H1 (cell line): ENCODE data around the gene PCED1B. TPM values are rescaled to one million over a fixed set of nuclear protein-coding genes. Genes with fewer than 3 reads are reported as not detected.

Experiments used
- CTCF ChIA-PET: fragments of 300-600 bp; sonication (Branson Sonifier 250); formaldehyde crosslinking; loops from one replicate; lab custom pipeline; 2021; ENCODE audit not compliant: partially characterized antibody; lab: Charles Lee
- POLR2A ChIA-PET: fragments of 300-600 bp; sonication (Branson Sonifier 250); formaldehyde crosslinking; loops from one replicate; lab custom pipeline; 2021; ENCODE audit warnings: inconsistent platforms; ENCODE audit not compliant: partially characterized antibody; lab: Charles Lee
- DNase-seq, 2 experiments: peaks; one replicate each; pipeline versions ENCODE4 v3.0.0 to v3.0.0-alpha.2; 2010 to 2022; ENCODE audit warnings: low spot score in 2 of 2, low read depth in 1 of 2, mixed read lengths in 1 of 2
- FAIRE-seq: peaks from 2 replicates; lab custom pipeline; 2011; peaks lifted over from hg19 to GRCh38; lab: Jason Lieb, UNC
- H2AFZ ChIP-seq: 2 replicates; pipeline ENCODE4 v1.8.1; 2012; ENCODE audit warnings: low read length, inconsistent platforms
- H2AK5ac ChIP-seq: 2 replicates; pipeline ENCODE4 v1.6.1; 2013; ENCODE audit warnings: low read depth, low read length
- H2BK120ac ChIP-seq: replicated peaks from 2 replicates; pipeline ENCODE3; 2013; ENCODE audit warnings: low read depth, low read length, inconsistent platforms
- H2BK12ac ChIP-seq: 2 replicates; pipeline ENCODE4 v1.6.1; 2013; ENCODE audit warnings: low read depth, low read length
- H2BK15ac ChIP-seq: 2 replicates; pipeline ENCODE4 v1.6.1; 2013; ENCODE audit warnings: low read length
- H2BK20ac ChIP-seq: 2 replicates; pipeline ENCODE4 v1.6.1; 2013; ENCODE audit warnings: low read length
- H2BK5ac ChIP-seq: 2 replicates; pipeline ENCODE4 v1.6.1; 2013; ENCODE audit warnings: low read depth, low read length
- H3K14ac ChIP-seq: 2 replicates; pipeline ENCODE4 v1.6.1; 2013; ENCODE audit warnings: inconsistent platforms; ENCODE audit not compliant: insufficient read length
- H3K18ac ChIP-seq: 2 replicates; pipeline ENCODE4 v1.6.1; 2013; ENCODE audit warnings: low read length; ENCODE audit errors: extremely low read depth
- H3K23ac ChIP-seq: 2 replicates; pipeline ENCODE4 v1.6.1; 2013; ENCODE audit warnings: inconsistent platforms; ENCODE audit not compliant: insufficient read length
- H3K23me2 ChIP-seq: 2 replicates; pipeline ENCODE4 v1.6.1; 2013; ENCODE audit warnings: low read depth, low read length
- H3K27ac ChIP-seq: 2 replicates; pipeline ENCODE4 v1.6.1; 2011; ENCODE audit warnings: low read depth, low read length, inconsistent platforms
- H3K27me3 ChIP-seq, 4 experiments: replicated peaks in 1 of 4; 1 replicate in 1 of 4; 2 replicates in 3 of 4; pipeline versions ENCODE4 v1.6.1 to v1.8.1; 2011 to 2013; ENCODE audit warnings: low read length in 3 of 4, mild to moderate bottlenecking in 3 of 4, inconsistent platforms in 2 of 4, mixed read lengths in 2 of 4, moderate library complexity in 1 of 4; ENCODE audit not compliant: control insufficient read depth in 3 of 4, insufficient read depth in 3 of 4; ENCODE audit errors: extremely low read depth in 1 of 4
- H3K36me3 ChIP-seq, 4 experiments: 2 replicates each; pipeline versions ENCODE4 v1.6.1 to v1.8.1; 2011 to 2013; ENCODE audit warnings: mild to moderate bottlenecking in 4 of 4, low read length in 3 of 4, moderate library complexity in 2 of 4, control low read depth in 1 of 4, inconsistent platforms in 1 of 4; ENCODE audit not compliant: insufficient read depth in 4 of 4, control insufficient read depth in 2 of 4
- H3K4ac ChIP-seq: replicated peaks from 2 replicates; pipeline ENCODE3; 2013; ENCODE audit warnings: low read length, low read depth, mixed read lengths, inconsistent platforms; ENCODE audit not compliant: insufficient read length
- H3K4me1 ChIP-seq, 4 experiments: replicated peaks in 1 of 4; 1 replicate in 1 of 4; 2 replicates in 3 of 4; pipeline versions ENCODE4 v1.6.1 to v1.8.1; 2011 to 2013; ENCODE audit warnings: low read length in 3 of 4, inconsistent platforms in 2 of 4, mixed read lengths in 1 of 4; ENCODE audit not compliant: insufficient read depth in 4 of 4, control insufficient read depth in 3 of 4
- H3K4me2 ChIP-seq, 2 experiments: 2 replicates each; pipeline versions ENCODE4 v1.6.1 to v1.8.1; 2011 to 2013; ENCODE audit warnings: low read depth in 2 of 2, low read length in 2 of 2, control low read depth in 1 of 2, inconsistent platforms in 1 of 2, mild to moderate bottlenecking in 1 of 2; ENCODE audit not compliant: insufficient read depth in 1 of 2
- H3K4me3 ChIP-seq, 4 experiments: fragments of 200-600, 300-600 bp in 1 of 4; sonication (generic), shearing (Covaris generic), sonication (Bioruptor Twin) in 1 of 4; 2 replicates each; pipeline versions ENCODE4 v1.5.1 to v1.8.1; 2011 to 2016; ENCODE audit warnings: low read length in 4 of 4, low read depth in 3 of 4, control low read depth in 2 of 4, inconsistent platforms in 2 of 4, mild to moderate bottlenecking in 2 of 4, mixed read lengths in 1 of 4, moderate library complexity in 1 of 4; ENCODE audit not compliant: insufficient read depth in 2 of 4; ENCODE audit errors: extremely low read depth in 1 of 4
- H3K56ac ChIP-seq: replicated peaks from 2 replicates; pipeline ENCODE3; 2013; ENCODE audit warnings: low read depth, mild to moderate bottlenecking, mixed read lengths, low read length, inconsistent platforms; ENCODE audit not compliant: insufficient read length
- H3K79me1 ChIP-seq: 2 replicates; pipeline ENCODE4 v1.6.1; 2013; ENCODE audit warnings: low read depth, low read length, control low read depth
- H3K79me2 ChIP-seq, 2 experiments: 2 replicates each; pipeline versions ENCODE4 v1.6.1 to v1.8.1; 2012 to 2013; ENCODE audit warnings: low read length in 2 of 2, mild to moderate bottlenecking in 2 of 2, inconsistent platforms in 1 of 2; ENCODE audit not compliant: insufficient read depth in 2 of 2, control insufficient read depth in 1 of 2
- H3K9ac ChIP-seq, 4 experiments: replicated peaks in 1 of 4; 1 replicate in 1 of 4; 2 replicates in 3 of 4; pipeline versions ENCODE4 v1.6.1 to v1.8.1; 2011 to 2013; ENCODE audit warnings: low read depth in 3 of 4, low read length in 3 of 4, control low read depth in 2 of 4, mild to moderate bottlenecking in 2 of 4, moderate library complexity in 2 of 4, inconsistent platforms in 1 of 4; ENCODE audit errors: extremely low read depth in 1 of 4
- H3K9me3 ChIP-seq, 2 experiments: 2 replicates each; pipeline versions ENCODE4 v1.6.1 to v1.8.1; 2012 to 2013; ENCODE audit warnings: mild to moderate bottlenecking in 2 of 2, moderate library complexity in 2 of 2, control low read depth in 1 of 2, inconsistent platforms in 1 of 2, low read depth in 1 of 2, low read length in 1 of 2, mixed read lengths in 1 of 2; ENCODE audit not compliant: insufficient read depth in 2 of 2
- H4K20me1 ChIP-seq, 2 experiments: replicated peaks in 1 of 2; 2 replicates each; pipeline versions ENCODE3 to v1.8.1; 2011 to 2013; ENCODE audit warnings: inconsistent platforms in 2 of 2, low read length in 2 of 2, mild to moderate bottlenecking in 1 of 2; ENCODE audit not compliant: insufficient read depth in 2 of 2, control insufficient read depth in 1 of 2
- H4K5ac ChIP-seq: 2 replicates; pipeline ENCODE4 v1.6.1; 2013; ENCODE audit warnings: low read length, low read depth, mixed read lengths, inconsistent platforms; ENCODE audit not compliant: insufficient read length
- H4K8ac ChIP-seq: 2 replicates; pipeline ENCODE4 v1.8.0; 2013; ENCODE audit warnings: mild to moderate bottlenecking, moderate library complexity, low read length, inconsistent platforms; ENCODE audit not compliant: insufficient read depth; ENCODE audit errors: extremely low read depth
- H4K91ac ChIP-seq: replicated peaks from 2 replicates; pipeline ENCODE3; 2013; ENCODE audit warnings: low read length, mixed read lengths, inconsistent platforms; ENCODE audit not compliant: insufficient read length
- BRCA1 ChIP-seq: IDR thresholded peaks from 2 replicates; pipeline ENCODE4 v1.6.1; 2012; ENCODE audit warnings: low read depth, low read length, improper control_type of control experiment
- HDAC6 ChIP-seq: IDR thresholded peaks from one replicate; pipeline ENCODE4 v1.7.1; 2012; ENCODE audit warnings: low read depth, mild to moderate bottlenecking, inconsistent platforms, low read length, moderate library complexity
- KDM1A ChIP-seq: fragments of 200-600, 300-600 bp; sonication (generic); IDR thresholded peaks from 2 replicates; pipeline ENCODE4 v1.7.1; 2016; ENCODE audit warnings: mild to moderate bottlenecking, low read length, borderline replicate concordance
- NRF1 ChIP-seq: IDR thresholded peaks from 2 replicates; pipeline ENCODE4 v1.6.1; 2011; ENCODE audit warnings: mild to moderate bottlenecking, low read depth, low read length, improper control_type of control experiment
- POLR2A ChIP-seq, 2 experiments: IDR thresholded peaks; 1 replicate in 1 of 2; 2 replicates in 1 of 2; pipeline ENCODE4 v1.6.1; 2011; ENCODE audit warnings: low read depth in 2 of 2, low read length in 2 of 2, mild to moderate bottlenecking in 2 of 2; ENCODE audit errors: control extremely low read depth in 1 of 2
- POLR2AphosphoS5 ChIP-seq: IDR thresholded peaks from 2 replicates; pipeline ENCODE4 v1.6.1; 2011; ENCODE audit warnings: low read depth, low read length
- RFX5 ChIP-seq: IDR thresholded peaks from 2 replicates; pipeline ENCODE4 v1.6.1; 2011; ENCODE audit warnings: low read depth, low read length, improper control_type of control experiment, borderline replicate concordance
- RNF2 ChIP-seq: fragments of 200-900, 300-1000 bp; sonication (generic); IDR thresholded peaks from 2 replicates; pipeline ENCODE4 v1.7.1; 2016; ENCODE audit warnings: borderline replicate concordance, low read depth, mild to moderate bottlenecking, antibody characterized with exemption, low read length; ENCODE audit not compliant: poor library complexity, severe bottlenecking; ENCODE audit errors: missing control alignments
- WGBS, 2 experiments: shearing (Covaris generic) in 1 of 2; methylation state at CpG; one replicate each; pipeline versions ENCODE4 v1.1.6 to v1.1.7; 2013 to 2015; ENCODE audit warnings: low lambda C conversion rate in 2 of 2, mixed read lengths in 2 of 2, inconsistent platforms in 1 of 2, low coverage in 1 of 2, missing lambda C conversion rate in 1 of 2; ENCODE audit not compliant: insufficient replicate concordance in 2 of 2, insufficient coverage in 1 of 2, insufficient read length in 1 of 2; ENCODE audit errors: extremely low coverage in 1 of 2, missing lambda C conversion rate in 1 of 2; 5-methylcytosine and 5-hydroxymethylcytosine counted together
- polyA plus RNA-seq, 7 experiments: library from polyadenylated mRNA; depleted of rRNA in 3 of 7; stranded (reverse) in 5 of 7; unstranded in 2 of 7; fragments of >200 nt in 5 of 7; fragments of 200-250 nt in 2 of 7; gene quantifications; 1 replicate in 5 of 7; 2 replicates in 1 of 7; 4 replicates in 1 of 7; pipeline versions ENCODE4 v1.2.1 to v1.2.3, GENCODE V29; 2011 to 2013; ENCODE audit warnings: missing spikeins in 2 of 7, mixed read lengths in 2 of 7
- total RNA-seq: library from RNA; stranded (reverse); fragmentation: NEBNext Ultra II Directional; extraction: Animal tissue kit (Norgen Biotek cat#: 25700); gene quantifications from 2 replicates; pipeline ENCODE4 v1.2.1, GENCODE V29; 2021

Gene PCED1B
- total and polyA plus RNA-seq, 2 of the 8 experiments (the other 6 are each of a cell fraction or from before 2014, with no cell fraction given) = 4.7 to 5.4 TPM

GRCh38 chr12:47192051-47192450 lies 112.6 kb downstream of the PCED1B start:
- no peak overlapping the region for H4K5ac ChIP-seq
- H3K9me3 ChIP-seq = no peaks in the 10 kb centered on the region
- H3K27me3 ChIP-seq = no peaks in the 10 kb centered on the region
- CTCF ChIA-PET = interaction anchor here (0.8 to 2.6 kb wide), 4 partner anchors 13 to 271 kb away, joined by 3 to 9 read pairs (median 5); no protein-coding TSS in a partner anchor
- H2BK5ac ChIP-seq = no peak overlapping the region
- H3K4ac ChIP-seq = no peak overlapping the region
- H3K23ac ChIP-seq = no peak overlapping the region
- H2BK15ac ChIP-seq = no peak overlapping the region
- no peak for TF ChIP-seq NRF1
- TF ChIP-seq RFX5 = no peak
- TF ChIP-seq POLR2A (IDR thresholded peaks at IDR 0.05; ENCODE audit: control extremely low read depth in 1 of 2, low read depth in 2 of 2, low read length in 2 of 2) = no peak
- TF ChIP-seq POLR2AphosphoS5 = no peak
- TF ChIP-seq RNF2 = no peak
- TF ChIP-seq BRCA1 = no peak
- no peak for TF ChIP-seq KDM1A
- TF ChIP-seq HDAC6 = no peak
- TF ChIP-seq, all 59 proteins: peak for 0
- Histone ChIP-seq H3K14ac (no peak overlapping the region), H3K79me1 (no peaks in the 10 kb centered on the region), H3K4me2 (no peak overlapping the region), H3K23me2 (no peaks in the 10 kb centered on the region), H2AFZ (no peak overlapping the region), H4K8ac (no peak overlapping the region), H3K18ac (no peak overlapping the region), H3K9ac (no peak overlapping the region), H3K36me3 (no peaks in the 10 kb centered on the region), H2BK20ac (no peak overlapping the region), H3K56ac (no peak overlapping the region), H4K20me1 (no peaks in the 10 kb centered on the region), H2BK12ac (no peak overlapping the region), H3K4me3 (no peak overlapping the region), H3K27ac (no peak overlapping the region), H2BK120ac (no peak overlapping the region), H2AK5ac (no peak overlapping the region), H3K4me1 (peaks cover 0 to 12% (median 9%) of the 10 kb centered on the region in 4 experiments; a peak in 5 of 7 replicates), H4K91ac (no peak overlapping the region), H3K79me2 (no peaks in the 10 kb centered on the region)
- no peak for DNase-seq
- POLR2A ChIA-PET = no interaction called here
- FAIRE-seq = no peak
- 83% methylated on average over 4 of the region's 4 CpGs; no CpG with 5 or more reads in 1 of the 2 experiments for WGBS, 2 experiments
